ENCODE data around the gene PCDH9.

The PCDH9 gene

GRCh38 chr13:66748712-66749111, 481.4 kb downstream of the PCDH9 start:
- no peak for DNase-seq (ENCODE audit: low read depth)

GRCh38 chr13:66745307-66745706, 484.8 kb downstream of the PCDH9 start:
- DNase-seq (ENCODE audit: low read depth), result no peak

GRCh38 chr13:66723576-66723975, 506.6 kb downstream of the PCDH9 start:
- DNase-seq (ENCODE audit: low read depth), result no peak

- DNase-seq (ENCODE audit: low read depth), result no peak
These were observed 513.6 kb downstream of the PCDH9 start for GRCh38 chr13:66716538-66716937.

- no peak for DNase-seq (ENCODE audit: low read depth)
These were observed 515.3 kb downstream of the PCDH9 start for GRCh38 chr13:66714795-66715194.

GRCh38 chr13:66704110-66704509, 526.0 kb downstream of the PCDH9 start:
- DNase-seq (ENCODE audit: low read depth), result no peak

GRCh38 chr13:66703597-66703996, 526.5 kb downstream of the PCDH9 start:
- no peak for DNase-seq (ENCODE audit: low read depth)

GRCh38 chr13:66700117-66700601, 530.0 kb downstream of the PCDH9 start:
- no peak for DNase-seq (ENCODE audit: low read depth)

- no peak for DNase-seq (ENCODE audit: low read depth)
These were observed 536.5 kb downstream of the PCDH9 start for GRCh38 chr13:66693656-66694055.

- no peak for DNase-seq (ENCODE audit: low read depth)
These were observed 539.0 kb downstream of the PCDH9 start for GRCh38 chr13:66691149-66691548.

- DNase-seq (ENCODE audit: low read depth), result no peak
These were observed 540.5 kb downstream of the PCDH9 start for GRCh38 chr13:66689628-66690027.

GRCh38 chr13:66689037-66689619, 541.0 kb downstream of the PCDH9 start:
- DNase-seq (ENCODE audit: low read depth), result no peak

- DNase-seq (ENCODE audit: low read depth), result no peak
These were observed 548.7 kb downstream of the PCDH9 start for GRCh38 chr13:66681403-66681802.

- DNase-seq (ENCODE audit: low read depth), result no peak
These were observed 550.1 kb downstream of the PCDH9 start for GRCh38 chr13:66680031-66680430.

GRCh38 chr13:66675620-66676019, 554.5 kb downstream of the PCDH9 start:
- no peak for DNase-seq (ENCODE audit: low read depth)

GRCh38 chr13:66673401-66673800, 556.7 kb downstream of the PCDH9 start:
- DNase-seq (ENCODE audit: low read depth), result no peak

GRCh38 chr13:66665991-66666390, 564.1 kb downstream of the PCDH9 start:
- no peak for DNase-seq (ENCODE audit: low read depth)

- DNase-seq (ENCODE audit: low read depth), result no peak
These were observed 566.4 kb downstream of the PCDH9 start for GRCh38 chr13:66663711-66664110.

- no peak for DNase-seq (ENCODE audit: low read depth)
These were observed 566.9 kb downstream of the PCDH9 start for GRCh38 chr13:66663206-66663605.

GRCh38 chr13:66661336-66661735, 568.8 kb downstream of the PCDH9 start:
- no peak for DNase-seq (ENCODE audit: low read depth)

GRCh38 chr13:66660468-66660813, 569.7 kb downstream of the PCDH9 start:
- DNase-seq (ENCODE audit: low read depth), result no peak

GRCh38 chr13:66659701-66660467, 570.3 kb downstream of the PCDH9 start:
- no peak for DNase-seq (ENCODE audit: low read depth)

GRCh38 chr13:66659286-66659685, 570.9 kb downstream of the PCDH9 start:
- no peak for DNase-seq (ENCODE audit: low read depth)

Data from T-helper 22 cell (primary cell).